ENCODE measurements around the gene HIP1R. TPM values are rescaled to one million over a fixed set of nuclear protein-coding genes. Genes with fewer than 3 reads are reported as not detected.

The HIP1R gene
- total and polyA plus RNA-seq, 2 of the 13 experiments (the other 11 are each of a cell fraction or from before 2014, with no cell fraction given): 18.4 to 25.5 TPM

- no peaks in the 10 kb centered on the region for H4K20me1 ChIP-seq (ENCODE audit: insufficient read depth, low read length)
- 41% methylated on average over 10 of the region's 10 CpGs for WGBS (ENCODE audit: low lambda C conversion rate)
- BruUV-seq (replicated peaks): no TSS peak
- H3K9ac ChIP-seq (ENCODE audit: insufficient read depth, low read depth, low read length): no peak overlapping the region
- ChIA-PET CTCF (ENCODE audit: low intra/inter-chr PET ratio, low total read pairs) (no interaction called here), POLR2A (no interaction called here)
- no peaks in the 10 kb centered on the region for H3K79me2 ChIP-seq (ENCODE audit: insufficient read depth, low read length)
- H2AFZ ChIP-seq (ENCODE audit: low read length): no peak overlapping the region
- H3K4me3 ChIP-seq (replicated peaks in 1 of 3; ENCODE audit: insufficient read depth in 1 of 3, low read depth in 2 of 3, low read length in 3 of 3): no peak overlapping the region
- H3K36me3 ChIP-seq (replicated peaks in 1 of 2; ENCODE audit: control insufficient read depth in 1 of 2, insufficient read depth in 2 of 2, low read length in 2 of 2): no peaks in the 10 kb centered on the region
- in situ Hi-C loops (cut with HindIII; ENCODE audit: extremely low pct_ligation_motif_present, low pct_unique_long_range_greater_than_20kb) (no loop called here), intact Hi-C loops (cut with micrococcal nuclease; ENCODE audit: unreplicated experiment) (no loop called here)
- FAIRE-seq (no peak), ATAC-seq (no peak), DNase-seq (ENCODE audit: low spot score) (no peak)
- H3K4me1 ChIP-seq (ENCODE audit: insufficient read depth, low read length): peaks cover 3% of the 10 kb centered on the region; the same call in 1 of the 2 replicates
- H3K27ac ChIP-seq (ENCODE audit: extremely low read length, insufficient read depth, low read length): no peak overlapping the region
- no peak overlapping the region for H3K4me2 ChIP-seq (ENCODE audit: low read depth, low read length)
- TF ChIP-seq CREBL2 (CRISPR knock-in tag; IDR thresholded peaks at IDR 0.05; ENCODE audit: borderline replicate concordance): no peak
- TF ChIP-seq HDAC6 (IDR thresholded peaks at IDR 0.05; ENCODE audit: low read depth, low read length): no peak
- TF ChIP-seq KLF12 (CRISPR knock-in tag; IDR thresholded peaks at IDR 0.05; ENCODE audit: borderline replicate concordance): no peak
- no peak for TF ChIP-seq FOXK2 (IDR thresholded peaks at IDR 0.05)
- no peak for TF ChIP-seq ZNF704 (CRISPR knock-in tag; IDR thresholded peaks at IDR 0.05; ENCODE audit: borderline replicate concordance)
- no peak for TF ChIP-seq DNMT3B (CRISPR knock-in tag; conservative IDR thresholded peaks at IDR 0.05)
- TF ChIP-seq ZZZ3 (CRISPR knock-in tag; IDR thresholded peaks at IDR 0.05; ENCODE audit: borderline replicate concordance): no peak
- no peak for TF ChIP-seq TEF (CRISPR knock-in tag; IDR thresholded peaks at IDR 0.05)
- no peak for TF ChIP-seq NCOA1 (CRISPR knock-in tag; IDR thresholded peaks at IDR 0.05)
- no peak for TF ChIP-seq MLLT10 (CRISPR knock-in tag; IDR thresholded peaks at IDR 0.05)
- TF ChIP-seq ZNF430 (CRISPR knock-in tag; IDR thresholded peaks at IDR 0.05): no peak
- no peak for TF ChIP-seq GLI4 (CRISPR knock-in tag; IDR thresholded peaks at IDR 0.05; ENCODE audit: borderline replicate concordance)
- TF ChIP-seq TEAD3 (CRISPR knock-in tag; optimal IDR thresholded peaks at IDR 0.05; ENCODE audit: borderline replicate concordance): no peak
- TF ChIP-seq SOX13 (IDR thresholded peaks at IDR 0.05): no peak
- no peak for TF ChIP-seq SOX13 (CRISPR knock-in tag; conservative IDR thresholded peaks at IDR 0.05 in 1 of 2, IDR thresholded peaks at IDR 0.05 in 1 of 2)
- no peak for TF ChIP-seq GRHL1 (CRISPR knock-in tag; conservative IDR thresholded peaks at IDR 0.05)
- TF ChIP-seq MXD3 (CRISPR knock-in tag; IDR thresholded peaks at IDR 0.05): no peak
- TF ChIP-seq HMG20B (CRISPR knock-in tag; conservative IDR thresholded peaks at IDR 0.05): no peak
- no peak for TF ChIP-seq THAP11 (CRISPR knock-in tag; IDR thresholded peaks at IDR 0.05)
- TF ChIP-seq ZNF776 (CRISPR knock-in tag; IDR thresholded peaks at IDR 0.05): no peak
- TF ChIP-seq ZNF570 (CRISPR knock-in tag; IDR thresholded peaks at IDR 0.05; ENCODE audit: borderline replicate concordance): no peak
- no peaks in the 10 kb centered on the region for H3K9me3 ChIP-seq (ENCODE audit: low read length)
- H3K27me3 ChIP-seq (ENCODE audit: control insufficient read depth in 1 of 2, insufficient read depth in 2 of 2, low read length in 2 of 2): no peaks in the 10 kb centered on the region
These were observed 21.9 kb upstream of the HIP1R start for GRCh38 chr12:122813310-122813713.

Data from HepG2 (cell line).